Measurements from ENCODE around the gene RNU1-3. TPM values are rescaled to one million over a fixed set of nuclear protein-coding genes. Genes with fewer than 3 reads are reported as not detected.
"Not testable (repeated sequence)": the region's sequence is repeated elsewhere in the genome, so short reads cannot be mapped to it uniquely, and the experiment has no call there.

The RNU1-3 gene
- polyA plus RNA-seq, 1 donor (not counting 4 experiments of a cell fraction or from before 2014, with no cell fraction given): 67.0 TPM

DNA sequence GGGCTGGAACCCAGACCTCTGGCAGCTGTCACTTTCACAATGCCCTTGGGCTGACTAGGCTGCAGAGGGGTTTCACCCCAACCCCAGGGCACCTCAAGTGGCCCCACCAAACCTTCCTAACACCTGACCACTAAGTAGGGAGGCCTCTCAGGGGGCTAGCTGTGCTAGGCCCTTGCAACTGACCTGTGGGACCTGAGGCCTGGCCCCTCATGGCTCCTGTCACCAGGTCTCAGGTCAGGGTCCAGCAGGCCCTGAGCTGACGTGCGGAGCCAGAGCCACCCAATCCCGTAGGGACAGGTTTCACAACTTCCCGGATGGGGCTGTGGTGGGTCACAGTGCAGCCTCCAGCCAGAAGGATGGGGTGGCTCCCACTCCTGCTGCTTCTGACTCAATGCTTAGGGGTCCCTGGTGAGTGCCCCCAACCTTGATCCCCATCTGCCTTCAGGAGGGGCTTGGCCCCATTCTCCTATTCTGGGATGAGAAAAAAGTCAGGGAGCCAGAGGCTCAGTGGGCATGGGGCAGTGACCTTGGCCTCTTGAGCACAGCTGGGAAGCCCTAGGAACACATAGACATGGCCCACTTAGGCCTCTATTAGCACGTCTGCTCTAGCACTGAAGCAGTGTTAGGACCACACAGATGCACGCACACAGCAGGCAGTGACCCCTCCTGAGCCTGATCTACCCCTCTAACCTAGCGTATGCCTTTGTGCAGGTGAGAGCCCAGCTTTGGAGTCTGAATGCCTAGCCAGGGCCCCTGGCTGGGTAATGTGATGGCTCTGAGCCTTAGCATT lies 21.3 kb downstream of the RNU1-3 start:
- DNase-seq (ENCODE audit: low read depth, low spot score); dilution Hi-C loops (cut with MboI; ENCODE audit: extremely low pct_ligation_motif_present, low sequenced_read_pairs); H3K36me3 ChIP-seq (ENCODE audit: control insufficient read depth in 2 of 2, extremely low read depth in 1 of 2, insufficient read depth in 2 of 2, low read length in 2 of 2); H3K9me3 ChIP-seq (ENCODE audit: control insufficient read depth, low read depth, low read length); FAIRE-seq; H3K27me3 ChIP-seq (ENCODE audit: control insufficient read depth, extremely low read depth, insufficient read depth, low read length); H4K20me1 ChIP-seq (ENCODE audit: control insufficient read depth, extremely low read depth, insufficient read depth, low read length); H3K9me1 ChIP-seq (ENCODE audit: control insufficient read depth, extremely low read depth, insufficient read depth, low read length): not testable (repeated sequence)
- H3K27ac ChIP-seq (ENCODE audit: control insufficient read depth, insufficient read depth, low read length): peak overlapping the region; percentile 79
- peak overlapping the region; percentile 94 for H3K9ac ChIP-seq (ENCODE audit: control insufficient read depth, extremely low read depth, insufficient read depth, low read length)
- H2AFZ ChIP-seq (ENCODE audit: control insufficient read depth, low read length): peak overlapping the region; percentile 100
- H3K4me1 ChIP-seq (ENCODE audit: control insufficient read depth, extremely low read depth, insufficient read depth, low read length): peaks cover 20% of the 10 kb centered on the region
- peak overlapping the region; percentile 89 for H3K4me2 ChIP-seq (ENCODE audit: control insufficient read depth, extremely low read depth, insufficient read depth, low read depth, low read length)
- H3K4me3 ChIP-seq (ENCODE audit: control insufficient read depth in 2 of 3, extremely low read depth in 1 of 3, insufficient read depth in 2 of 3, low read depth in 1 of 3, low read length in 3 of 3): peak overlapping the region in 2 of 3 experiments; percentile 100
- peaks cover 34% of the 10 kb centered on the region for H3K79me2 ChIP-seq (ENCODE audit: control insufficient read depth, insufficient read depth, low read length)

DNA sequence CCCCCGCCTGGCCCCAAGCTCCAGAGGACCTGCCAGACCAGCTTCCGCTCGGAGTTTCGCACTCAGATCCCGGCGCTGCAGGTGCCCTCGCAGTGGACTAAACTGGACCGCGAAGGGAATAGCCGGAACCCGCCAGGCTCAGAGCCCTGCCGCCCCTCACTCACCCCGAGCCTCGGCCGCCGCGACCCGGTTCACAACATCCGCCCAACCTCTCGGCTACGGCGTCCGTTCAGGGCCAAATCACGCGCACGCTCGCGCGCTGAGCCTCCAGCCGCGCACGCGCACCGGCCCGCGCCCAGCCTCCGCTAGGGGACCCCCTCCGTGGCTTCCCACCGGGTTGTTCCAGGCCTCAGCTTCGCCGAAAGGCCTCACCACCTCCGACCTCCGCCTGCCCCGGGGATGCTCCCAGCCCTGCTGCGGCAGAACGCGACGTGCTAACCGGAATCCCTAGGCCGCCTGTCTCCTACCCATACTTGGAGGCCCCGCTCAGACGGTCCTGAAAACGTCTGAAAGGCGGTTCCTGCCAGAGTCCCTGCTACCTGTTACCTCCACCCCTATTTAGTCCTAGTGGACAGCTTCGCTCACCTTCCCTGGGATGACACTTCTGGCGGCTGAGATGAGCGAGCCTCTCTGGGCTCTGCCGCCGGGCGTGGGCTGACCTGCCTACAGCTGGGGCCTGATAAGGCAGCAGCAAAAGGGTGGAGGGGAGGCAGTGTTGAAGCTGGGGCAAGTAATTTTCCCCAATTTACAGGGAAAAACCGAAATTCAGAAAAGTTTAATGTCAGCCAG lies 22.1 kb downstream of the RNU1-3 start:
- H3K27me3 ChIP-seq (ENCODE audit: control insufficient read depth, extremely low read depth, insufficient read depth, low read length); DNase-seq (ENCODE audit: low read depth, low spot score); H3K36me3 ChIP-seq (ENCODE audit: control insufficient read depth in 2 of 2, extremely low read depth in 1 of 2, insufficient read depth in 2 of 2, low read length in 2 of 2); H3K9me1 ChIP-seq (ENCODE audit: control insufficient read depth, extremely low read depth, insufficient read depth, low read length); FAIRE-seq; H4K20me1 ChIP-seq (ENCODE audit: control insufficient read depth, extremely low read depth, insufficient read depth, low read length); dilution Hi-C loops (cut with MboI; ENCODE audit: extremely low pct_ligation_motif_present, low sequenced_read_pairs); H3K9me3 ChIP-seq (ENCODE audit: control insufficient read depth, low read depth, low read length): not testable (repeated sequence)
- TF ChIP-seq, protein P1, sequence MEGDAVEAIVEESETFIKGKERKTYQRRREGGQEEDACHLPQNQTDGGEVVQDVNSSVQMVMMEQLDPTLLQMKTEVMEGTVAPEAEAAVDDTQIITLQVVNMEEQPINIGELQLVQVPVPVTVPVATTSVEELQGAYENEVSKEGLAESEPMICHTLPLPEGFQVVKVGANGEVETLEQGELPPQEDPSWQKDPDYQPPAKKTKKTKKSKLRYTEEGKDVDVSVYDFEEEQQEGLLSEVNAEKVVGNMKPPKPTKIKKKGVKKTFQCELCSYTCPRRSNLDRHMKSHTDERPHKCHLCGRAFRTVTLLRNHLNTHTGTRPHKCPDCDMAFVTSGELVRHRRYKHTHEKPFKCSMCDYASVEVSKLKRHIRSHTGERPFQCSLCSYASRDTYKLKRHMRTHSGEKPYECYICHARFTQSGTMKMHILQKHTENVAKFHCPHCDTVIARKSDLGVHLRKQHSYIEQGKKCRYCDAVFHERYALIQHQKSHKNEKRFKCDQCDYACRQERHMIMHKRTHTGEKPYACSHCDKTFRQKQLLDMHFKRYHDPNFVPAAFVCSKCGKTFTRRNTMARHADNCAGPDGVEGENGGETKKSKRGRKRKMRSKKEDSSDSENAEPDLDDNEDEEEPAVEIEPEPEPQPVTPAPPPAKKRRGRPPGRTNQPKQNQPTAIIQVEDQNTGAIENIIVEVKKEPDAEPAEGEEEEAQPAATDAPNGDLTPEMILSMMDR (optimal IDR thresholded peaks at IDR 0.05 in 1 of 3, IDR thresholded peaks at IDR 0.05 in 1 of 3, conservative IDR thresholded peaks at IDR 0.05 in 1 of 3; ENCODE audit: extremely low read depth in 1 of 3, insufficient read depth in 2 of 3, low read length in 3 of 3): peak in 2 of 3 experiments; percentile 36 to 70
- H3K9ac ChIP-seq (ENCODE audit: control insufficient read depth, extremely low read depth, insufficient read depth, low read length): peak overlapping the region; percentile 94
- H3K27ac ChIP-seq (ENCODE audit: control insufficient read depth, insufficient read depth, low read length): peak overlapping the region; percentile 79
- peak overlapping the region; percentile 93 to 100 (median 100) for H3K4me3 ChIP-seq (ENCODE audit: control insufficient read depth in 2 of 3, extremely low read depth in 1 of 3, insufficient read depth in 2 of 3, low read depth in 1 of 3, low read length in 3 of 3)
- H3K4me1 ChIP-seq (ENCODE audit: control insufficient read depth, extremely low read depth, insufficient read depth, low read length): peaks cover 20% of the 10 kb centered on the region
- peak overlapping the region; percentile 89 for H3K4me2 ChIP-seq (ENCODE audit: control insufficient read depth, extremely low read depth, insufficient read depth, low read depth, low read length)
- H2AFZ ChIP-seq (ENCODE audit: control insufficient read depth, low read length): peak overlapping the region; percentile 100
- peaks cover 37% of the 10 kb centered on the region for H3K79me2 ChIP-seq (ENCODE audit: control insufficient read depth, insufficient read depth, low read length)
